Suppressor macrophage (primary cell): ENCODE data around the gene PIH1D1.

ENCODE experiments used
- DNase-seq, 4 experiments: peaks; one replicate each; pipeline ENCODE4 v3.0.0-alpha.2; 2020 to 2022
- total RNA-seq, 17 experiments: gene quantifications; one replicate each; lab custom pipeline; 2026; ENCODE audit warnings: mixed read lengths in 6 of 17, inconsistent platforms in 3 of 17; lab: John Stamatoyannopoulos, UW

The PIH1D1 gene
- 13.3 to 40.2 (median 21.3) reads per million in 17 experiments for total RNA-seq

GRCh38 chr19:49451430-49452181 is at the start of gene PIH1D1:
TSS of gene PIH1D1 (minus strand) at chr19:49451814. CDS start at chr19:49451574, 240 bp downstream.
- peak; percentile 97 to 100 (median 98) for DNase-seq

DNA sequence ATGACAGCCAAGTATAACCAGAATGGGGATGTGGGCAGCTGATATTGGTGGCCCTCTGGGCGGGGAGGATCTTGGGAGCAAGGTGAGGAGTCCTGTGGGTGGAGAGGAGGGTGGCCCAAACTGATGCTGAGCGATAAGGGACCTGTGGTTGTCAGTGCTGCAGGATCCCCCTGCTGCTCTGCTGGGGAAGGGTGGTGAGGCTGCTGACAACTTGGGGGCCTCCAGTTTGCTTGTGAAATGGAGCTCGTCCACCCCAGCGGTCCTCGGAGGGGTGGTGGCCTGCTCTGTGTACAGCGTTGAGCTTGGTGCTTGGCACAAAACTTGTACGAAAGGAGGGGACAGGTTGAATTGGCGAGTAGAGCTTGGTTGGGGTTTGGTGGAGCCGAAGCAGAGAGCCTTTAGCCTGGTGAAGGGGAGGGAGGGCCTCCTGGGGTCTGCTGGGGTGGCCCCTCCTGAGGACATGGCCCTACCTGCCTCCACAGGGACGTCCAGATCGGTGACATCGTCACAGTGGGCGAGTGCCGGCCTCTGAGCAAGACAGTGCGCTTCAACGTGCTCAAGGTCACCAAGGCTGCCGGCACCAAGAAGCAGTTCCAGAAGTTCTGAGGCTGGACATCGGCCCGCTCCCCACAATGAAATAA is 47.5 kb upstream of the PIH1D1 start:
- DNase-seq: peak in 1 of 4 experiments; percentile 0

- no peak for DNase-seq
These were observed 46.9 kb upstream of the PIH1D1 start for GRCh38 chr19:49498475-49498874.

DNA sequence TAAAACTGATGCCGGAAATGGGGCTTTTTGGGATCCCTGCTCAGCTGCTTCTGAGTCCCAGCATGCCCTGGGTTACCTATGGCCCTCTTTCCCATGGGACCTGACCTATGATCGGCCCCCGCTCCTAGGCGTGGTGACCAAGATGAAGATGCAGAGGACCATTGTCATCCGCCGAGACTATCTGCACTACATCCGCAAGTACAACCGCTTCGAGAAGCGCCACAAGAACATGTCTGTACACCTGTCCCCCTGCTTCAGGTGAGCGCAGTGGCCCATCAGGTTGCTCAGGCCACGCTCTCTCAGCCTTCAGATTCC is 46.1 kb upstream of the PIH1D1 start:
- DNase-seq: peak in 1 of 4 experiments; percentile 1

- peak; percentile 91 to 96 (median 94) for DNase-seq
These were observed 45.6 kb upstream of the PIH1D1 start for GRCh38 chr19:49497047-49497788.

- DNase-seq: peak in 1 of 4 experiments; percentile 14
These were observed 45.0 kb upstream of the PIH1D1 start for GRCh38 chr19:49496574-49497008.

- peak in 1 of 4 experiments; percentile 5 for DNase-seq
These were observed 41.2 kb upstream of the PIH1D1 start for GRCh38 chr19:49492573-49493405.

GRCh38 chr19:49491804-49492572 is 40.4 kb upstream of the PIH1D1 start:
- DNase-seq: no peak

- no peak for DNase-seq
These were observed 39.6 kb upstream of the PIH1D1 start for GRCh38 chr19:49491030-49491803.

- DNase-seq: no peak
These were observed 38.8 kb upstream of the PIH1D1 start for GRCh38 chr19:49490287-49491029.

GRCh38 chr19:49489601-49490167 is 38.1 kb upstream of the PIH1D1 start:
- DNase-seq: no peak

DNA sequence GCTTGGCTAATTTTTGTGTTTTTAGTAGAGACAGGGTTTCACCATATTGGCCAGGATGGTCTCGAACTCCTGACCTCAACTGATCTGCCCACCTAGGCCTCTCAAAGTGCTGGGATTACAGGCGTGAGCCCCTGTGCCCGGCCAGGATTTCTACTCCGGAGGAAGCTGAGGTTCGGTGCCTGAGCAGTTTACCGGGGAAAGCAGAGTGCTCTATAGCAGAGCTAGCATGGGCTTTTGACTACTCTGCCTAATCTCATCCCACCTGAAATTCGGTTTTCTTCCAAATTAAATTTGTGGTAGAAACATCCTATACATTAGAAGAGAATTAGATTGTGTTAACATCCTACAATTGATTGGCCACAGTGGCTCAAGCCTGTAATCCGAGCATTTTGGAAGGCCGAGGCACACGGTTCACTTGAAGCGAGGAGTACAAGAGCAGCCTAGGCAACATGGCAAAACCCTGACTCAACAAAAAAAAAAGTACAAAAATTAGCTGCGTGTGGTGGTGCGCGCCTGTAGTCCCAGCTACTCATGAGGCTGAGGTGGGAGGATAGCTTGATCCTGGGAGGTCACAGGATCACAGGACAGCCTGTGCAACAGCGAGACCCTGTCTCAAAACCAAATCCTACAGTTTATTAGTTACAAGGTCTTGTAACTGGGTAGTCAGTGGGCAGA is 37.4 kb upstream of the PIH1D1 start:
- DNase-seq: no peak

DNA sequence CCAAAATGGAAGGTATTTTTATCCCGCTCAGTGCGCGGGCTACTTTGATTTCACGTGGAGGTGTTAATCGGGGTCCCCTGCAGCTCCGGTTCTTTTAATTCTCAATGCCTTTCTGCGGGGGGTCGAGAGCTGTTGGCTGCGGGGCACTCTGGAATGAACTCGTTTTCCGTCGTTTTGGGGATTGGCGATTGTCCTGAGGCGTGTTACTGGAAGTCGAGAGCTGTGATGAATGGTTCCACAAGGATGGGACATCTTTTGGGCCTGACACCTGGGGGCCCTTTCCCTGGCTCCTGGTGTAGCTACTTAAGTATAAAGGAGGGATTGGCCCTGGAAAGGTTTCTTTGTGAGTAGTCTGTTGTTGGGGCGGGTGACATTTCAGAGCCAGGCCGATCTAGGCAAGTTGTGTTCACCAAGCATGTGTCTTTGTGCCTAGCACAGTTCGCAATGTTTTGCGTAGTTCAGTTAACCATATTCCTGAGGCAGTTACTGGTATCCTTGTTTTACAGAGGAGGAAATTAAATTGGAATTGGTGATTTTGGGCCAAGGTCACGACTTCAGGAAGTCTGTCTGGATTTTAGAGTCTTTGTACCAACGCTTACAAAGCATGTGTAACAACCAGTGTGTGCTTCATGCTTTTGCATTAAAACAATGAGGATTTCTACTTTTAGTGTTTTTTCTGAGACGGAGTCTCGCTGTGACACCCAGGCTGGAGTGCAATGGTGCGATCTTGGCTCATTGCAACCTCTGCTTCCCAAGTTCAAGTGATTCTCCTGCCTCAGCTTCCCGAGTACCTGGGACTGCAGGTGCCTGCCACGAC is 36.6 kb upstream of the PIH1D1 start:
- no peak for DNase-seq

GRCh38 chr19:49487277-49488045 is 35.8 kb upstream of the PIH1D1 start, which contains the start of gene RPL13A:
TSS of gene RPL13A (plus strand) at chr19:49487608. CDS start at chr19:49487630, 22 bp downstream.
- peak; percentile 100 for DNase-seq

GRCh38 chr19:49486710-49487276 is 35.2 kb upstream of the PIH1D1 start:
- DNase-seq: no peak

DNA sequence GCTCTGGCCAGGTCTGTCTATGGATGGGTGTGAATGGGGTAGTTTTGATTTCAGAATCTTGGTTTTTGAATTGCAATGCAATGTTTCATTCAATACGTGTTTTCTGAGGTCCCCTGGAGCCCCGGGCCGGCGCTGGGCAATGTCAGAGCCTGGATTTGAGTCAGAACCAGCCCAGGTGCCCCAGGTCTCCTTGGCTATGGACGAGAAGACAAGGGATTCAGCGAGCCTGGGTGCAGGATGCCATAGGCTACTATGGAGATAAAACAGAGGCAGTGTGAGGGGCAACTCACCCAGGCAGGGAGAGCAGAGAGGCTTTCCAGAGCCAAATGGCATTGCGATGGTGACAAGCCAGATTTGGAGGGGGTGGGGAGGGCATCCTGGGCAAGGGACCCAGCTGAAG is 34.6 kb upstream of the PIH1D1 start:
- DNase-seq: no peak
